GM12891 (cell line): ENCODE results near the gene IFNLR1.

Experiments
- DNase-seq: peaks from one replicate; pipeline ENCODE4 v3.0.0; 2011; ENCODE audit warnings: low spot score; ENCODE audit not compliant: insufficient read length
- FAIRE-seq: peaks from 2 replicates; lab custom pipeline; 2011; peaks lifted over from hg19 to GRCh38; lab: Jason Lieb, UNC
- PAX5 ChIP-seq: IDR thresholded peaks from 2 replicates; pipeline ENCODE4 v1.6.1; 2011; ENCODE audit warnings: low read length, moderate library complexity, mild to moderate bottlenecking; ENCODE audit not compliant: insufficient read depth, severe bottlenecking
- POLR2A ChIP-seq: IDR thresholded peaks from 2 replicates; pipeline ENCODE4 v1.6.1; 2011; ENCODE audit warnings: low read depth, low read length, control low read depth
- POLR2AphosphoS5 ChIP-seq: IDR thresholded peaks from 2 replicates; pipeline ENCODE4 v1.6.1; 2011; ENCODE audit warnings: low read depth, low read length, control low read depth
- POU2F2 ChIP-seq: IDR thresholded peaks from 2 replicates; pipeline ENCODE4 v1.6.1; 2011; ENCODE audit warnings: low read depth, mild to moderate bottlenecking, control low read depth, low read length, moderate library complexity
- SPI1 ChIP-seq: IDR thresholded peaks from 2 replicates; pipeline ENCODE4 v1.6.1; 2011; ENCODE audit warnings: low read depth, low read length, control low read depth
- TAF1 ChIP-seq: IDR thresholded peaks from 2 replicates; pipeline ENCODE4 v1.6.1; 2011; ENCODE audit warnings: low read depth, low read length, control low read depth

The IFNLR1 gene

DNA sequence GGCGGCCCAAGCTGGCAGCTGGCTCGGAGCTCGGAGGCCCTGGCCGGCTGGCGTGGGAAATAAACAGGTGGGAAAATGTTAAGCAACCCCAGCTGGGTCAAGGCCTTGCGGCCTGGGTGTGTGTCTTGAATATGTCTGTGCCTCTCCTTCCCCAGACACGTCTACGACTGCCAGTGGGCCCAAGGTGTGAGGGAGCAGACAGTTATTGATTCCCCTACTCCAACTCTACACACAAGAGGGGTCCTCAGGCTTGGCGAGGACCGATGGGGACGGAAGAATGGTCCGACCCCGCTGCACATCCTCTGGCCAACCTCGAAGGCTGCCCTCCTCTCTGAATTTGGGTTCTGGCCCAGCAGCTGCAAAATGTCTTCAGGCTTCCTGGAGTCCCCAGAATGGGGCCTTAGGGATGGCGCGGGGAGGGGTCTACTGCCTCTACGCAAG, 46.3 kb downstream of the IFNLR1 start:
- TF ChIP-seq POU2F2 (no peak), SPI1 (no peak)
- FAIRE-seq (no peak), DNase-seq (no peak)

DNA sequence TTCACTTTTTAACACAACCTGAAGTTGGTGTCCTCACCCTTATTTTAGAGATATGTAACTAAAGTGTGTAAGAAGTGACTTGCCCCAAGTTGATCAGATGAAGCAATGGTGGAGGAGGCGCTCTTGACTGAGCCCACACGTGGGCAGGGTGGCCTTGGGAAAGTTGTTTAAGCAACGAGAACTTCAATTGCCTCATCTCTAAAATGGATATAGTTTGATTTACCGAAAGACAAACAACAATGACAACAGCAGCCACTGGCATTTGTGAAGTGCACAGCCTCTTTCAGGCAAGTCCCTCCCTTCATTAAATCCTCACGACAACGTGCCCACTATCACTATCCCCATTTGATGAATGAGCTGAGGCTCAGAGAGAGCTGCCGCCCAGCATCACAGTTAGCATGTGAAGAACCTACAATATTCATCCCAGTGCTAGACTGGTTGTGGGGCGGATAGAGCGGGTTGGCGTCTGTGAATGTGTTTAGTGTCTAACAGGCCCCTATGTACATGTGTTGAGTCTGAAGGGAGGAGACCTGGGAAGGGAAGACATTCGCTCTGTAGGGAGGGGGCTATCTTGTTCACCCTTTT, 47.2 kb downstream of the IFNLR1 start:
- TF ChIP-seq SPI1 (no peak), POLR2AphosphoS5 (no peak), POLR2A (no peak), TAF1 (no peak), POU2F2 (no peak), PAX5 (no peak)
- FAIRE-seq (no peak), DNase-seq (no peak)

DNA sequence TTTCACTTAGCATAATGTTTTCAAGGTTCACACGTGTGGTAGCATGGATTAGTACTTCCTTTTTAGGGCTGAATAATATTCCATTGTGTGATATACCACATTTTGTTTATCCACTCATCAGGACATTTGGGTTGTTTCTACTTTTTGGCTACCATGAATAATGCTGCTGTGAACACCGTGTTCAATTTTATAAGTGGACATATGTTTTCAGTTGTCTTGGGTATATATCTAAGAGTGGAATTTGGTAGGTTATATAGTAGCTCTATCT, 47.9 kb downstream of the IFNLR1 start:
- DNase-seq (no peak), FAIRE-seq (no peak)
- TF ChIP-seq PAX5 (no peak), TAF1 (no peak), SPI1 (no peak), POLR2A (no peak), POU2F2 (no peak), POLR2AphosphoS5 (no peak)

DNA sequence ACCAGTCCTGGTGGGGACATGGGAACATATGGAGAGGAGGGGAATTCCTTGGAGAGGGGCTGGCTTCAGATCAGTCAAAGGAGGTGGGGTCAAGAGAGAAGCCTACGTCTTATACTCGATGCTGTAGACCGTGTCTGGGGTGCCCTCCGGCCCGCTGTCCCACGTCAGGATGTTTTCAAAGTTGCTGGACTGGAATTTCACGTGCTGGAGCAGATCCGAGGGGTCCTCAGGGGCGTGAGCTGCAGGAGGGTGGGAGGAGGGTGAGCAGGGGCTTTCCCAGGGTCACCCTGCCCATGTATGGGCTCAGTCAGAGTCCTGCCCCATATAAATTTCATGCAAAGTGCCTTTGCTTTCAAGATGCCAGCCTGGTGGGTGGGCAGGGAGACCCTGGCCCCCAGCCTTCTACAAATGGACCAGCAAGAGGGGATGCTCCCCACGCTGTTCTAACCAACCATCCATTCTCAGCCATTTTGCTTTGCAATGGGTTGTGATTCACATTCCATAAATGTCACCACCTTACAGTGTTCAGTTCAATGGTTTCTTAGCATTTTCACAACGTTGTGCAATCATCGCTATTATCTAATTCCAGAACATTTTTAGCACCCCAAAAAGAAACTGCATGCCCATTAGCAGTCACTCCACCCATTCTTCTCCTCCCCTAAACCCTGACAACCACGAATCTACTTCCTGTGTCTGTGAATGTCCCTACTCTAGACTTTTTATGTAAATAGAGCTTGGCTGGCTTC, 48.4 kb downstream of the IFNLR1 start:
- DNase-seq (no peak), FAIRE-seq (no peak)
- TF ChIP-seq TAF1 (no peak), SPI1 (no peak), POU2F2 (no peak), PAX5 (no peak), POLR2AphosphoS5 (no peak), POLR2A (no peak)

DNA sequence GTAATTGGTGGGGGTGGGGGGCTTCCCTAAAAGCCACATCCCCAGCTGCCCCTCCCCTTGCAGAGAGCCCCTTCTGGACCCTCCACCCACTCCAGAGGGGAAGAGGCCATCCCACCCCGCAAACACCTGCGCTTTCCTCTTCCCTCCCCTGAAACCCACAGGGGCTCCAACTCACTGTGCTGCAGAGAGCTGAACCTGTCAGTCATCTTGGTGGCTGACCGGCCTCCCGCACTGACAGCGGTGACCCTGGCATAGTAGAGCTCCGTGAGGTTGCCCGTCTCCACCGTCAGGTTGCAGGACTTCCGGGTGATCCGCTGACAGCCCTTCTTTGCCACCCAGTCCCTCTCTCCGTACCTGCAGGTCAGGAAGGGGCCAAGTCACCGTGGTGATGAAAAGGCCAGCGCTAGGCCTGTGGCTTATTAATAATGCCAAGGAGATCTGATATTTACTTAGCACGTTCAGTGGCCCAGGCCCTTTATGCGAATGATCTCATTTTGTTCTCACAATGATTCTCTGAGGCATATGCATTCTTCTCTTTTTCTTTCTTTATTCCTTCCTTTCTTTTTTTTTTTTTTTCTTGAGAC, 50.0 kb downstream of the IFNLR1 start:
- TF ChIP-seq POLR2AphosphoS5, result no peak
- no peak for TF ChIP-seq POLR2A
- no peak for TF ChIP-seq POU2F2
- no peak for TF ChIP-seq SPI1
- no peak for TF ChIP-seq TAF1
- no peak for TF ChIP-seq PAX5

DNA sequence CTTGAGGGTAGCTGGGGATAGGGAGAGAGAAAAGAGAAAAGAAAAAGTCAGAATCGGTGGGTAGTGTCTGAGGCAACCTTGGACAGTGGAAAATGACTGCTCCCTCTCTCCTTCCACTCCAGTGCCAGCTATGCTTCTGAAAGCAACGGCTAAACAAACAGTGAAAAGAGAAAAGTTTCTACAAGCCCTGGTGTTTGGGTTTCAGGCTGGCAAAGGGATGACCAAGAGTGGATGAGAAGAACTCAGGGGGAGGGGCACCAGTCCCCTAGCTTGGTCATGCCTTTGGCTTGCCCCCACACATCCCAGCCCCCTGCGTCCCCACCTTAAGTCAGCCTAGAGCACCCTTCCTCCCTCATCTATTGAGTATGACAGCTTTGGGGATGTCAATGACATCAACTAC, 52.7 kb downstream of the IFNLR1 start:
- FAIRE-seq, result no peak
- no peak for TF ChIP-seq POLR2AphosphoS5
- TF ChIP-seq POLR2A, result no peak
- TF ChIP-seq POU2F2, result no peak
- TF ChIP-seq PAX5, result no peak
- no peak for TF ChIP-seq TAF1
- TF ChIP-seq SPI1, result no peak
- DNase-seq, result no peak

More for the DNA sequence above, 50.0 kb downstream of the IFNLR1 start:
- DNase-seq (no peak), FAIRE-seq (no peak)

DNA sequence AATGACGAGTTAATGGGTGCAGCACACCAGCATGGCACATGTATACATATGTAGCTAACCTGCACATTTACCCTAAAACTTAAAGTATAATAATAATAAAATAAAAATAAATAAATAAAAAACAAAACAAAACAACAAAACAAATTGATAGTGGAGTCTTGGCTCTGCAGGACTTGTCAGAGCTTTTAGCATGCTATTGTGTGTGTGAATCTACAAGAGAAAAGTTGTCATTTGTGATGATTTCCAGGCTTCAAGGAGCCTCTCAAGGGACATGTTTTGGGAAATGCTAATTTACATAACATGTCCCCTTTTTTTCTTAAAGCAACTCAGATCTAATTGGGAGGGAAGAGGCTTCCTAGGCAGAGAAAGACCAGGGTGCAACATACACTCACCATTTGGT, 53.3 kb downstream of the IFNLR1 start:
- DNase-seq (no peak), FAIRE-seq (no peak)
- no peak for TF ChIP-seq POLR2AphosphoS5
- no peak for TF ChIP-seq TAF1
- TF ChIP-seq SPI1, result no peak
- no peak for TF ChIP-seq POLR2A
- TF ChIP-seq PAX5, result no peak
- no peak for TF ChIP-seq POU2F2

DNA sequence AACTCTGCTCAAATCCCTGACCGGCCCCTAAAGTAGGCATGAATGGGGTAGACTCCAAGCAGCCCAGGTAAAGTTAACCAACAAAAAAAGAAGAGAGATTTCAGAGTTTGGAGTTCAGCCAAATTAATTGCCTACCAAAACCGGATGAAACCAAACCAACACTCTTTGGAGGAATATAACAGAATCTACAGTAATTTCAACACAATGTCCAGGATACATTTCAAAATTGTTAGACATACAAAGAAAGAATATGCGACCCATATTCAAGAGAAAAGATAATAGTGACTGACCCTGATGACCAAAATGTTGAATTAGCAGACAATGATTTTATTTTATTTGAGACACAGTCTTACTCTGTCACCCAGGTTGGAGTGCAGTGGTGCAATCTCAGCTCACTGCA, 56.7 kb downstream of the IFNLR1 start:
- FAIRE-seq (no peak), DNase-seq (no peak)
- TF ChIP-seq SPI1 (no peak), POLR2A (no peak), PAX5 (no peak), POLR2AphosphoS5 (no peak), POU2F2 (no peak)

DNA sequence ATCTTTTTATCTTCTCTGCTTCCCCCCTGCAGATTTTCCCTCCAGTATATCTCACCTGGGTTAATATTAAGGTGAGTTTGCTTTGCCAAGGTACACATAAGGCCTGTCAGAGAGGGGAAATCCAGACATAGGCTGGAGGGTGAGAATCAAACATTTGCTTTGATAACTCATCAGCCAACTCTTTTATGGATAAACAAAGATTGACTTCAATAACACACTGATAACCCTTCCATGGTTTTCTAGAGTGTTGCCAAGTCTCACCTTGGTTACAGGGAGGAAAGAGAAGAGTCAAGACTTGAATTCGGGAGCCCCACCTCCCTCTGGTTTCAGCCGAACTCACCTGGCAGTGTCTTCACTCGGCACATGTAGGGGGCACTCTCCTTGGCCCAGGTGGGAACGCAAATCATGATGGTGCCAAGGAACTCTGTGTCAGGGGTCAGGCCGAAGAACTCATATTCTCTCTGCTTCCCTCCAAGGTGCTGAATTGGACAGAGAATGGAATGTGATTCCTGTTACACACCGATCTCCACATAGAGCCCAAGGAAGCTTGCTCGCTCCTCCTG, 59.2 kb downstream of the IFNLR1 start:
- DNase-seq (no peak), FAIRE-seq (no peak)
- no peak for TF ChIP-seq PAX5

DNA sequence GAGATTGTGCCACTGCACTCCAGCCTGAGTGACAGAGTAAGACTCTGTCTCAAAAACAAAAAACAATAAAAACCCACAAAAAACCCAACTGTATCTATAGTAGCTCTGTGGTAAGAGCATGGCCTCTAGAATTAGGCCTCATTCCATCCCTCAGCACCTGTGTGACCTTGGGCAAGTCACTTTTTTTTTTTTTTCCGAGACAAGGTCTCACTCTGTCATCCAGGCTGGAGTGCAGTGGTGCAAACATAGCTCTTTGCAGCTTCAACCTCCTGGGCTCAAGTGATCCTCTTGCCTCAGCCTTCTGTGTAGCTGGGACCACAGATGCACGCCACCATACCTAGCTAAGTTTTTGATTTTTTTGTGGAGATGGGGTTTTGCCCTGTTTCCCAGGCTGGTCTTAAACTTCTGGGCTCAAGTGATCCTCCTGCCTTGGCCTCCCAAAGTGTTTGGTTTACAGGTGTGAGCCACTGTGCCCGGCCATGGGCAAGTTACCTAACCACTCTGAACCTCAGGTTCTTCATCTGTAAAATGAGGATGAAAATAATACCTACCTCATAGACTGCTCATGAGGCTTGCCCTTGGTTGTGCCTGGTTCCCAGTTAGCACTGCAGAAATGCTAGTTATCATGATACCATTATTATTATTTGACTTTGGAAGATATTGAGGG, 59.8 kb downstream of the IFNLR1 start:
- no peak for FAIRE-seq
- TF ChIP-seq POU2F2 (no peak), SPI1 (no peak), PAX5 (no peak), TAF1 (no peak), POLR2AphosphoS5 (no peak), POLR2A (no peak)
- no peak for DNase-seq
